PC-3 (cell line): ENCODE results near the gene ZNF778.

Experiments used
- EZH2 ChIP-seq: fragments of 300-600 bp; sonication (generic); IDR thresholded peaks from one replicate; pipeline ENCODE4 v1.6.1; 2017; ENCODE audit warnings: antibody characterized with exemption, mild to moderate bottlenecking, low read length; ENCODE audit not compliant: unreplicated experiment
- EZH2phosphoT487 ChIP-seq: fragments of 300-600 bp; sonication (generic); IDR thresholded peaks from 2 replicates; pipeline ENCODE4 v1.6.1; 2018; ENCODE audit warnings: mild to moderate bottlenecking, antibody characterized with exemption, low read length, borderline replicate concordance
- TF ChIP-seq, protein P1 (sequence below): fragments of 300-600 bp; sonication (generic); conservative IDR thresholded peaks from 2 replicates; pipeline ENCODE4 v1.5.1; 2017; ENCODE audit warnings: antibody characterized with exemption, low read depth, mild to moderate bottlenecking, low read length

DNA sequence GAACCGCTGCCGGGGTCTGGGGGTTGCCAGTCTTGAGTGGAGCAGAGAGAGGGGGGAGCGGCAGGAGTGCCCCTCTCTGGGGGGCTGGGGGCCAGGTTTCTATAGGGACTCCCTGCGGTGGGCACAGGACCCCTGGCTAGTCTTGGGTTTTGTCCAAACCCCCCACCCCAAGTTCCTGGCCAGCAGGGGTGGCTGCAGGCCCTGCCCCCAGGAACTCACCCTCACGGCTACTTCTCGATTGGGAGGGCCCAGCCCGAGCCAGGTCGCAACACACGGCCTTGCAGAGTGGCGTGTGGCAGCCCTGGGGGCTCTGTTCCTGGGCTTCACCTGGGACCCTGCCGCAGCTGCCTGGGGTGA, 45.4 kb upstream of the ZNF778 start:
- TF ChIP-seq, protein P1, sequence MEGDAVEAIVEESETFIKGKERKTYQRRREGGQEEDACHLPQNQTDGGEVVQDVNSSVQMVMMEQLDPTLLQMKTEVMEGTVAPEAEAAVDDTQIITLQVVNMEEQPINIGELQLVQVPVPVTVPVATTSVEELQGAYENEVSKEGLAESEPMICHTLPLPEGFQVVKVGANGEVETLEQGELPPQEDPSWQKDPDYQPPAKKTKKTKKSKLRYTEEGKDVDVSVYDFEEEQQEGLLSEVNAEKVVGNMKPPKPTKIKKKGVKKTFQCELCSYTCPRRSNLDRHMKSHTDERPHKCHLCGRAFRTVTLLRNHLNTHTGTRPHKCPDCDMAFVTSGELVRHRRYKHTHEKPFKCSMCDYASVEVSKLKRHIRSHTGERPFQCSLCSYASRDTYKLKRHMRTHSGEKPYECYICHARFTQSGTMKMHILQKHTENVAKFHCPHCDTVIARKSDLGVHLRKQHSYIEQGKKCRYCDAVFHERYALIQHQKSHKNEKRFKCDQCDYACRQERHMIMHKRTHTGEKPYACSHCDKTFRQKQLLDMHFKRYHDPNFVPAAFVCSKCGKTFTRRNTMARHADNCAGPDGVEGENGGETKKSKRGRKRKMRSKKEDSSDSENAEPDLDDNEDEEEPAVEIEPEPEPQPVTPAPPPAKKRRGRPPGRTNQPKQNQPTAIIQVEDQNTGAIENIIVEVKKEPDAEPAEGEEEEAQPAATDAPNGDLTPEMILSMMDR = no peak
- TF ChIP-seq EZH2phosphoT487 (no peak), EZH2 (no peak)
